Endothelial cell of umbilical vein (primary cell): ENCODE data around the gene NAXE. TPM values are rescaled to one million over a fixed set of nuclear protein-coding genes. Genes with fewer than 3 reads are reported as not detected.

Source experiments
- BruUV-seq: library from RNA; stranded (reverse); fragments of 400-500 nt; replicated peaks from 2 replicates; lab custom pipeline; 2021; lab: Mats Ljungman, UMichigan
- CTCF ChIA-PET: fragments of 300-600, 350-600 bp; sonication (Branson Sonifier 250); formaldehyde crosslinking; loops from one replicate; lab custom pipeline; 2021; ENCODE audit warnings: antibody characterized with exemption, inconsistent platforms; lab: Charles Lee
- POLR2A ChIA-PET: fragments of 300-600, 350-600 bp; sonication (Branson Sonifier 250); formaldehyde crosslinking; loops from one replicate; lab custom pipeline; 2021; ENCODE audit warnings: antibody characterized with exemption, inconsistent platforms; lab: Charles Lee
- DNase-seq: peaks from one replicate; pipeline ENCODE4 v3.0.0-alpha.2; 2011; ENCODE audit warnings: low read depth, low spot score
- FAIRE-seq: peaks from 2 replicates; lab custom pipeline; 2011; peaks lifted over from hg19 to GRCh38; lab: Jason Lieb, UNC
- H2AFZ ChIP-seq: 2 replicates; pipeline ENCODE4 v1.6.0; 2012; ENCODE audit warnings: low read depth, low read length, control low read depth, inconsistent platforms
- H3K27ac ChIP-seq: 2 replicates; pipeline ENCODE4 v1.5.1; 2011; ENCODE audit warnings: low read depth, mild to moderate bottlenecking, control low read depth, low read length, moderate library complexity; ENCODE audit not compliant: insufficient read depth
- H3K27me3 ChIP-seq, 2 experiments: 2 replicates each; pipeline versions ENCODE4 v1.6.0 to v1.6.1; 2011; ENCODE audit warnings: low read length in 2 of 2, mixed read lengths in 1 of 2; ENCODE audit not compliant: control insufficient read depth in 2 of 2, insufficient read depth in 2 of 2
- H3K36me3 ChIP-seq, 2 experiments: 2 replicates in 1 of 2; 3 replicates in 1 of 2; pipeline ENCODE4 v1.5.1; 2011; ENCODE audit warnings: low read length in 2 of 2, mild to moderate bottlenecking in 1 of 2, moderate library complexity in 1 of 2; ENCODE audit not compliant: control insufficient read depth in 2 of 2, insufficient read depth in 2 of 2; ENCODE audit errors: extremely low read depth in 1 of 2
- H3K4me1 ChIP-seq: 3 replicates; pipeline ENCODE4 v1.5.1; 2011; ENCODE audit warnings: mild to moderate bottlenecking, low read length; ENCODE audit not compliant: control insufficient read depth, insufficient read depth; ENCODE audit errors: extremely low read depth
- H3K4me2 ChIP-seq: 2 replicates; pipeline ENCODE4 v1.6.1; 2011; ENCODE audit warnings: low read length, control low read depth, mixed read lengths; ENCODE audit not compliant: insufficient read depth
- H3K4me3 ChIP-seq, 3 experiments: fragments of 200-600 bp in 1 of 3; sonication (generic), shearing (Covaris generic) in 1 of 3; replicated peaks in 1 of 3; 2 replicates each; pipeline ENCODE4 v1.5.1; 2011 to 2016; ENCODE audit warnings: control low read depth in 3 of 3, low read length in 3 of 3, mild to moderate bottlenecking in 2 of 3, inconsistent platforms in 1 of 3, low read depth in 1 of 3, moderate library complexity in 1 of 3; ENCODE audit not compliant: insufficient read depth in 1 of 3
- H3K79me2 ChIP-seq: 2 replicates; pipeline ENCODE4 v1.6.0; 2012; ENCODE audit warnings: low read length, inconsistent platforms; ENCODE audit not compliant: control insufficient read depth, insufficient read depth
- H3K9ac ChIP-seq: replicated peaks from 2 replicates; pipeline ENCODE3; 2011; ENCODE audit warnings: low read length, control low read depth; ENCODE audit not compliant: insufficient read depth; ENCODE audit errors: extremely low read depth
- H3K9me1 ChIP-seq: replicated peaks from 3 replicates; pipeline ENCODE4 v1.6.0; 2011; ENCODE audit warnings: mild to moderate bottlenecking, low read length; ENCODE audit not compliant: control insufficient read depth, insufficient read depth; ENCODE audit errors: extremely low read depth
- H3K9me3 ChIP-seq: replicated peaks from 2 replicates; pipeline ENCODE4 v1.5.1; 2012; ENCODE audit warnings: low read length, inconsistent platforms; ENCODE audit not compliant: control insufficient read depth, insufficient read depth
- H4K20me1 ChIP-seq: replicated peaks from 2 replicates; pipeline ENCODE3; 2011; ENCODE audit warnings: mild to moderate bottlenecking, low read length; ENCODE audit not compliant: control insufficient read depth, insufficient read depth; ENCODE audit errors: extremely low read depth
- EZH2 ChIP-seq: IDR thresholded peaks from 2 replicates; pipeline ENCODE4 v1.6.1; 2012; ENCODE audit warnings: borderline replicate concordance, low read depth, mild to moderate bottlenecking, moderate library complexity, low read length, inconsistent platforms; ENCODE audit not compliant: severe bottlenecking
- FOS ChIP-seq: IDR thresholded peaks from 2 replicates; pipeline ENCODE4 v1.6.1; 2011; ENCODE audit warnings: mild to moderate bottlenecking, low read length, moderate library complexity, borderline replicate concordance; ENCODE audit not compliant: insufficient read depth
- GATA2 ChIP-seq: IDR thresholded peaks from 2 replicates; pipeline ENCODE4 v1.7.0; 2011; ENCODE audit warnings: low read depth, mild to moderate bottlenecking, moderate library complexity, mixed read lengths, low read length; ENCODE audit not compliant: insufficient read length, insufficient read depth
- JUN ChIP-seq: IDR thresholded peaks from 2 replicates; pipeline ENCODE4 v1.6.1; 2011; ENCODE audit warnings: borderline replicate concordance, low read depth; ENCODE audit not compliant: insufficient read length, insufficient read depth
- MYC ChIP-seq: IDR thresholded peaks from one replicate; pipeline ENCODE4 v1.6.1; 2011; ENCODE audit warnings: mild to moderate bottlenecking, low read depth, low read length
- POLR2A ChIP-seq: IDR thresholded peaks from 2 replicates; pipeline ENCODE4 v1.6.1; 2012; ENCODE audit warnings: low read depth, mild to moderate bottlenecking, control low read depth, low read length
- POLR2AphosphoS5 ChIP-seq: IDR thresholded peaks from 2 replicates; pipeline ENCODE4 v1.6.1; 2012; ENCODE audit warnings: low read depth, mild to moderate bottlenecking, control low read depth, low read length, moderate library complexity; ENCODE audit not compliant: insufficient read depth
- dilution Hi-C: fragments of 300-500 bp; cut with MboI; formaldehyde crosslinking; loops from one replicate; pipeline ENCODE4 v1.15.0; 2019; ENCODE audit warnings: low sequenced_read_pairs; ENCODE audit not compliant: extremely low pct_ligation_motif_present
- intact Hi-C: fragments of 100-400 bp; cut with micrococcal nuclease; formaldehyde crosslinking; loops from one replicate; pipeline ENCODE4 v1.10.0; 2022
- polyA plus RNA-seq, 4 experiments: library from polyadenylated mRNA; depleted of rRNA in 3 of 4; stranded (reverse) in 3 of 4; unstranded in 1 of 4; fragments of >200 nt; gene quantifications; 2 replicates each; pipeline versions ENCODE4 v1.2.1 to v1.2.3, GENCODE V29; 2011 to 2012; ENCODE audit warnings: missing spikeins in 1 of 4
- total RNA-seq: library from RNA; stranded (reverse); gene quantifications from 2 replicates; pipeline ENCODE4 v1.2.3, GENCODE V29; 2021
- TF ChIP-seq, protein P1 (sequence below), 2 donors: IDR thresholded peaks; 1 replicate in 1 of 2; 2 replicates in 1 of 2; pipeline ENCODE4 v1.5.1; 2011; ENCODE audit warnings: low read length in 2 of 2, mild to moderate bottlenecking in 2 of 2, moderate library complexity in 2 of 2, control low read depth in 1 of 2, inconsistent platforms in 1 of 2, low read depth in 1 of 2; ENCODE audit not compliant: insufficient read depth in 1 of 2; ENCODE audit errors: extremely low read depth in 1 of 2
- TF ChIP-seq, protein P2 (sequence below): IDR thresholded peaks from 2 replicates; pipeline ENCODE4 v1.6.1; 2011; ENCODE audit not compliant: insufficient read depth, insufficient read length

The NAXE gene
- total and polyA plus RNA-seq, 2 donors (not counting 3 experiments of a cell fraction or from before 2014, with no cell fraction given) = 76.2 to 187 TPM

DNA sequence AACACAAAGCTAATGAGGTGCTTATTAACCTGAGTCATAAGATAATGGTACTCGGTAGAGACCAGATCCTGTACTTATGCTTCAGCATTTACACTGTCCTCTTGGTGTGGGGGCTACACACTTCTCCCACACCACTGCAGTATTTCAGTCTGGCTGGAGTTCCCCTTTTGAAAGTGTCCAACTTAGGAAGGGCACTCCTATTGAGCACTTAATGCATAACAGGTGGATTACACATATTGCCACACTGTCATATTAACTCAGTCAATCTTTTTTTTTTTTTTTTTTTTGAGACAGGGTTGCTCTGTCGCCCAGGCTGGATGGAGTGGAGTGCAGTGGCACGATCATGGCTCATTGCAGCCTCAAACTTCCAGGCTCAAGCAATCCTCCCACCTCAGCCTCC lies 8.2 kb downstream of the NAXE start:
- TF ChIP-seq FOS (no peak), EZH2 (no peak), POLR2AphosphoS5 (no peak), GATA2 (no peak), JUN (no peak), POLR2A (no peak), MYC (no peak)
- TF ChIP-seq, protein P1, sequence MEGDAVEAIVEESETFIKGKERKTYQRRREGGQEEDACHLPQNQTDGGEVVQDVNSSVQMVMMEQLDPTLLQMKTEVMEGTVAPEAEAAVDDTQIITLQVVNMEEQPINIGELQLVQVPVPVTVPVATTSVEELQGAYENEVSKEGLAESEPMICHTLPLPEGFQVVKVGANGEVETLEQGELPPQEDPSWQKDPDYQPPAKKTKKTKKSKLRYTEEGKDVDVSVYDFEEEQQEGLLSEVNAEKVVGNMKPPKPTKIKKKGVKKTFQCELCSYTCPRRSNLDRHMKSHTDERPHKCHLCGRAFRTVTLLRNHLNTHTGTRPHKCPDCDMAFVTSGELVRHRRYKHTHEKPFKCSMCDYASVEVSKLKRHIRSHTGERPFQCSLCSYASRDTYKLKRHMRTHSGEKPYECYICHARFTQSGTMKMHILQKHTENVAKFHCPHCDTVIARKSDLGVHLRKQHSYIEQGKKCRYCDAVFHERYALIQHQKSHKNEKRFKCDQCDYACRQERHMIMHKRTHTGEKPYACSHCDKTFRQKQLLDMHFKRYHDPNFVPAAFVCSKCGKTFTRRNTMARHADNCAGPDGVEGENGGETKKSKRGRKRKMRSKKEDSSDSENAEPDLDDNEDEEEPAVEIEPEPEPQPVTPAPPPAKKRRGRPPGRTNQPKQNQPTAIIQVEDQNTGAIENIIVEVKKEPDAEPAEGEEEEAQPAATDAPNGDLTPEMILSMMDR (IDR thresholded peaks at IDR 0.05; ENCODE audit: extremely low read depth in 1 of 2, insufficient read depth in 1 of 2, low read depth in 1 of 2, low read length in 2 of 2) = no peak
- TF ChIP-seq, protein P2, sequence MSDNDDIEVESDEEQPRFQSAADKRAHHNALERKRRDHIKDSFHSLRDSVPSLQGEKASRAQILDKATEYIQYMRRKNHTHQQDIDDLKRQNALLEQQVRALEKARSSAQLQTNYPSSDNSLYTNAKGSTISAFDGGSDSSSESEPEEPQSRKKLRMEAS = no peak
- FAIRE-seq (no peak), DNase-seq (no peak)
- Histone ChIP-seq H3K9ac (no peak overlapping the region), H3K4me1 (peaks cover 10% of the 10 kb centered on the region), H3K36me3 (peaks cover 0 to 24% of the 10 kb centered on the region in 2 experiments), H3K27ac (no peak overlapping the region), H4K20me1 (no peaks in the 10 kb centered on the region), H3K9me3 (no peaks in the 10 kb centered on the region), H2AFZ (no peak overlapping the region), H3K79me2 (peaks cover 19% of the 10 kb centered on the region), H3K27me3 (no peaks in the 10 kb centered on the region), H3K9me1 (no peaks in the 10 kb centered on the region), H3K4me2 (no peak overlapping the region), H3K4me3 (no peak overlapping the region)
- ChIA-PET POLR2A (no interaction called here), CTCF (interaction anchor here (1.1 to 1.8 kb wide), 6 partner anchors 8 to 214 kb away, joined by 3 to 11 read pairs (median 4); partner anchors contain the start of gene NAXE)
- dilution Hi-C loops = no loop called here
- no TSS peak for BruUV-seq
- intact Hi-C loops = loop anchor here (2.0 kb wide), 2 partner anchors 15 to 143 kb away; no protein-coding TSS in a partner anchor
